Activated naive CD4-positive, alpha-beta T cell treated with anti-CD3 and anti-CD28 coated beads, Interleukin-2, amount 50 U/mL, for 72 hours (primary cell): ENCODE measurements around the gene GGT5. TPM values are rescaled to one million over a fixed set of nuclear protein-coding genes. Genes with fewer than 3 reads are reported as not detected.
"Not testable (repeated sequence)": the region's sequence is repeated elsewhere in the genome, so short reads cannot be mapped to it uniquely, and the experiment has no call there.

Source experiments
- ATAC-seq, 2 donors: fragments of 150-1000 bp; cut with Tn5 transposase; 2 replicates each; pipeline ENCODE4 v1.10.0; 2021; ENCODE audit warnings: mild to moderate bottlenecking in 2 of 2, moderate library complexity in 2 of 2
- DNase-seq, 2 donors: peaks; one replicate each; pipeline ENCODE4 v3.0.0; 2021 to 2022; ENCODE audit warnings: low spot score in 2 of 2
- H3K27ac Mint-ChIP-seq, 2 donors: one replicate each; pipeline ENCODE4 v1.8.0; 2022; ENCODE audit warnings: mild to moderate bottlenecking in 2 of 2, mixed read lengths in 2 of 2
- H3K36me3 Mint-ChIP-seq, 2 donors: one replicate each; pipeline ENCODE4 v1.8.0; 2022; ENCODE audit warnings: mixed read lengths in 2 of 2
- H3K9me3 Mint-ChIP-seq, 2 donors: one replicate each; pipeline ENCODE4 v1.8.0; 2022; ENCODE audit warnings: mixed read lengths in 2 of 2
- total RNA-seq, 2 donors: library from RNA; stranded (reverse); gene quantifications; one replicate each; pipeline ENCODE4 v1.2.3, GENCODE V29; 2022

Gene GGT5, protein sequence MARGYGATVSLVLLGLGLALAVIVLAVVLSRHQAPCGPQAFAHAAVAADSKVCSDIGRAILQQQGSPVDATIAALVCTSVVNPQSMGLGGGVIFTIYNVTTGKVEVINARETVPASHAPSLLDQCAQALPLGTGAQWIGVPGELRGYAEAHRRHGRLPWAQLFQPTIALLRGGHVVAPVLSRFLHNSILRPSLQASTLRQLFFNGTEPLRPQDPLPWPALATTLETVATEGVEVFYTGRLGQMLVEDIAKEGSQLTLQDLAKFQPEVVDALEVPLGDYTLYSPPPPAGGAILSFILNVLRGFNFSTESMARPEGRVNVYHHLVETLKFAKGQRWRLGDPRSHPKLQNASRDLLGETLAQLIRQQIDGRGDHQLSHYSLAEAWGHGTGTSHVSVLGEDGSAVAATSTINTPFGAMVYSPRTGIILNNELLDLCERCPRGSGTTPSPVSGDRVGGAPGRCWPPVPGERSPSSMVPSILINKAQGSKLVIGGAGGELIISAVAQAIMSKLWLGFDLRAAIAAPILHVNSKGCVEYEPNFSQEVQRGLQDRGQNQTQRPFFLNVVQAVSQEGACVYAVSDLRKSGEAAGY
- under 1 TPM; 0.14 to 0.54 TPM for total RNA-seq

DNA sequence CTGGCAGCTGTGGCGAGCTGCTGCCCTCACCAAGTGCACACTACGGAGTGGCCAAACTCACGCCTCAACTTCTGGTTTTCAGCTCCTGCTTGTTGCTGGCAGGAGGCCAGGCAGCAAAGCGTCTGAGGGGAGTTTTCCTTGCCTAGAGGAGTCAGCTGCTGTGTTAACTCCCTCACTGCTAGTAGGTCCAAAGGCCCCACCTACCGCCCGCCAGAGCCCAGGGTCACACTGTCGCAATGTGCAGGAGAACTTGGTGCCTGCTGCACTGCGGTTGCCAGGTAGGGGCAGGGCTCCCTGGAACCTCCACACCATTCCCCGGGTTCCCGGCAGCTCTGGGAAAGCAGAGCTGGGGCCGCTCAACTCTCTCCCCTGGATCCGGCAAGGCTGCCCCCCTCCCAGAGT is at the start of gene GGT5:
Gene GGT5, minus strand, starts transcription at position 53 of the 402 bp plus-strand sequence. CDS start 357 bp downstream, outside the sequence.
- H3K9me3 Mint-ChIP-seq, H3K36me3 Mint-ChIP-seq, DNase-seq, ATAC-seq: not testable (repeated sequence)
- peak within 1 kb of the TSS in 1 of 2 donors; percentile 48 for H3K27ac Mint-ChIP-seq

DNA sequence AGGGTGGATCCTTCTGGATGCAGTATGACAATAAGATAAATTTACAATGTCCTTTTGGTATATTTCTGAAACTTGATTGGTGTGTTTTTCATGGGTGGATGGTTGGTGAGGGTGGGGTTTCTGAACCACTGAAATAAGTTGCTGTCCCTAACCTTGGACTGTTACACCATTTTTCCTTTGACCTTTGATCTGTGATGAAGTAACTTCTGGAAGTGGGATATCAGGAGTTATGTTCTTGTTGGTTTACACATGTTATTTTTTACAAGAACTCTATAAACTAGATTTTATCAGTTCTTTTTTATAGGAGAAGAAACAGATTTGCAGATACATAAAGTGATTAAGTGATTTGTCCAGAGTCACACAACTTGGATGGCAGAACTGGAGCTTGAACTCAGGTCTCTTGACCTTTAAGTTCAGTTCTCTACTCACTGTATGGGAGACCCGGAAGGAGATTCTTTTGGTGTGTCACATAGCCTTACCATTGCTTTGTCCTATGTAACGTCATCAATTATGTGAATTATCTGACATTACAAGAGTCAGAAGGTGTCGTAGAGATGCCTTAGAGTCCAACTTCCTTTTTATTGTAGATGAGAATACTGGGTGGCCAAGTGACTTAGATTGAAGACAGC is 47.4 kb upstream of the GGT5 start:
- H3K9me3 Mint-ChIP-seq, ATAC-seq, DNase-seq, H3K27ac Mint-ChIP-seq, H3K36me3 Mint-ChIP-seq: not testable (repeated sequence)

DNA sequence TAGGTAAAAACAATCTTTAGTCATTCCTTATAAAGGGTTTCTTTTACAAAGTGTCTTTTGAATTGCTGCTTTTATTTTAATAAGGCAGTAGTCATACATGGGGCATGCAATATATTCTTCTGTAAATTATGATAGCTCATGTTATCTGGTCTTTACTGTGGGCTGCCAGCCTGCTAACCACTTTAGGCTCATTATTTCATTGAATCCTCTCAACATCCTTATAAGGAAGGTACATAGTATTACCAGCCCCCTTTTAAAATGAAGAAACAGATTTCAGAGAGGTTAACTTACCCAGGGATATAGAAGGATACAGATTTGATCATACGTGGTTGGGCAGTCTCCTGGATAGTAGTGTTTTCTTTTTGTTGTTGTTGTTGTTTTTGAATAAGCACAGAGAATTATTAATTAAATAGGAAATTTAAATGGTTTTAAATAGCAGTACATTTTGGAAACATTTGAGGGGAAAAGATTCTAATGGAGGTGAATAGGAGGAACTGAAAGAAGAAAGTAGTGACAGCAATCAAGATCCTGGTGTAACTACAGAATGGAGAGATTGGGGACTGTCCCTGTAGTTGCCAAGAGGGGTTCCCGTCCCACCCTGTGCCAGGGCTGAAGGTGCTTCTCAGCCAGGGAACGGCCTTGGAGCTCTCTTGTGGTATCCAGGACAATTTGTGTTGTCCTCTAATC is 46.8 kb upstream of the GGT5 start:
- H3K36me3 Mint-ChIP-seq, result no peaks in the 10 kb centered on the region
- ATAC-seq (no peak), DNase-seq (no peak)
- no peak overlapping the region for H3K27ac Mint-ChIP-seq
- no peaks in the 10 kb centered on the region for H3K9me3 Mint-ChIP-seq

DNA sequence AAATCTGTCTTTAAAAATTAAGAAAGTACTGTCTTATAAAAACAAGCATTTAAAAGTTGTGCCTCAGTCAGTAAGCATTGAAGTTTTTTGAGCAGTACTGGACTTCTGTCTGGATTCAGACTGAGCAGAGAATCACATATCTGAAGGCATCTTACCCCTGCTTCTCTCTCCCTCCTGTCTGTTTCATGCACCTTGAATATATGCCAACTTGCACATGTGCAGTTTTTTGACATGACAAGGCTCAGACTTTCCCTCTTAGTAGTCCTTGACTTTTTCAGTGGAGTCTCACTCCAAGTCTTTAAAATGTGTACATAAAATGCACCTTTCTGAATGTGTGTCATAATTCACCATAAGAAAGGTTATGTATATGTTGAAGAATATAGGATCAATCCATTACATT is 45.6 kb upstream of the GGT5 start:
- no peak for ATAC-seq
- no peak overlapping the region for H3K27ac Mint-ChIP-seq
- H3K36me3 Mint-ChIP-seq, result no peaks in the 10 kb centered on the region
- DNase-seq, result no peak
- no peaks in the 10 kb centered on the region for H3K9me3 Mint-ChIP-seq

DNA sequence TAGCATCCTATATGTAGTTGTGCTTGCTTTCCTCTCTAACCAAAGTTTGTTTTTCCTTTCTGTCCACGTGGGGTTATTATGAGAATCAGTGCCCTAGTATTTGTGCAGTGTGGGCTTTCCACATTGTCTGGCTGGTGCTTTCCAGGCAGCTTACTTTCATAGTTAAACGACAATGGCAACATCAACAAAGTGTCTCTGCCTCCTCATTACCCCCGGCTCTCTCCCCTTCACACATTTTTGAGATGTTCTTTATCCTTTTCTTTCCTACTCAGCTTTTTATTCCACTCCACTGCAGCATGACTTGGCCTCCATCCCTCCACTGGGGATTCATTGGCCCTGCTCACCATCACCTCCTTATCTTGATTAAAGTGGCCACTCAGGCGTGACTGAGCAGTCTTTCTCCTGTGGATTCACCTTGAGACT is 44.9 kb upstream of the GGT5 start:
- no peak overlapping the region for H3K27ac Mint-ChIP-seq
- H3K9me3 Mint-ChIP-seq, result no peaks in the 10 kb centered on the region
- no peak for ATAC-seq
- no peaks in the 10 kb centered on the region for H3K36me3 Mint-ChIP-seq
- DNase-seq, result no peak

DNA sequence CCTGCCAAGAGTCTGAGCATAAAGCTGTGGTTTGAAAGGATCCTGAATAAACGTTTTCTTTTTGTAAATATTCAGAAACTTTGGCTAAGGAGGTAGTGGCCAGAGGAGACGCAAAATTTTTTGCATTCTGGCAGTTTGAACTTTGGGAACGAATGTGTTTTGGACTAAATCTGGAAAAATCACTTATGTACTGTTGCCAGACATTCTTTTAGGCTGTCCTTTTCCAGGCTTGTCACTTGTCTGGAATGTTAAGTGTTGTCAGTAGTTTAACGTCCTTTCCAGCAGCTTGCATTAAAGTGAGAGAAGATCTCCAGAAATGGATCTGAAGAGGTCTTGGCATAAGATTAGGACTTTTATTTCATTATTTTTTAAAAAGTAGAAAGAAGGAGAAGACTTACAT is 44.2 kb upstream of the GGT5 start:
- Mint-ChIP-seq H3K36me3 (no peaks in the 10 kb centered on the region), H3K9me3 (no peaks in the 10 kb centered on the region), H3K27ac (no peak overlapping the region)
- DNase-seq (no peak), ATAC-seq (no peak)

DNA sequence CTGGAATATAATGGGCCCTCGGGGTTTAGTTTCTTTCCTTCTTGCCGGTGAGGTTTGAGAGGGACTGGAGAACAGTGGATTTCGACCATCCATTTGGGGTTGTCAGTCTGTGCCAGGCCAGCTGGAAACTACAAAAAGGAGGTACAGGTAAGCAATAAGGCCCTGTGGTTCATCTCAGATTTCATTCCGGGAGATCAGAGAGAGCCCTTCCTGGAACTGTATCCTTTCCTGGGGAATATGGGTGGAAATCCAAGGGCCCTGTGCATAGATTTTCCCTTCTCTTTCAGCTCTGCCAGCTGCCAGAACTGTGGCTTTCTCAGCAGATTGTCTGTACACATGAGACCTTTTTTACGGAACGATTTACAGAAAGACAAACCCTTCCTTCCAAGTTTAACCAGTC is 42.9 kb upstream of the GGT5 start:
- not testable (repeated sequence) for DNase-seq, H3K36me3 Mint-ChIP-seq, H3K27ac Mint-ChIP-seq, ATAC-seq, H3K9me3 Mint-ChIP-seq

DNA sequence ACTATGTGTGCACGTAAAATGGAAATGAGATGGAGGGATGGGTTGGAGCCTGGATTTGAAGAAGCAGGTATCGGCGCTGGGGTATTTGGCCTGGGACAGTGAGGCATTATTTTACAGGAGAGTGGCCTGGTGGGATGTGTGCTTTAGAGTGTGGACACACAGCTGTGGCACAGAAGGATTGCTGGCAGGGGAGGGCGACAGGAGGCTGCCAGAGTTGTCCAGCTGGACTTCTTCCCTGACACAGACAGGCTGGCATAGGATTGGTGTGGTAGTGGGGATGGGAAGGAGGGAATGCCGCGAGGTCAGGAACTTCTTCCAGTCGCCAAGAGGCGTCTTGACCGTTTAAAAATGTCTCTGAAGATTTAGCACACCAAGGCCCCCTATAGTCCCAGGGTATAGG is 42.3 kb upstream of the GGT5 start:
- not testable (repeated sequence) for ATAC-seq, H3K36me3 Mint-ChIP-seq, H3K27ac Mint-ChIP-seq

DNA sequence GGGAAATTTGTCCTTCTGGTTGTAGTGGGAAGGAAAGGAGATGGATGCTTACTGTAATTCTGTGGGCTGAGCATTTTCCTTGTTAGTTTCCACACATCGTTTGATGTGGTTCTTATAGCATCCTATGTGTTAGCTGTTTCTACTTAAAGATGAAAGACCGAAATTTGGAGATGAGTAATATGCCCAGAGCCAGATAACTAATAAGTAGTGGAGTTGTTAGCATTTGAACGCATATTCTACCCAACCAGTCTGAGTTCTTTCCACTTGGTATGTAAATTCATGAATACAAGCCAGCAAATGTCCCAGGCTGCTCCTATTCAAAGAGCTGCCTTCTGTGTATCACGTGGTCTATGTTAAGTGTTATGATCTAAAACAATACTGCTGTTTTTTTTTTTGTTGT is 40.4 kb upstream of the GGT5 start:
- ATAC-seq, result peak; percentile 89
- H3K27ac Mint-ChIP-seq, result peak overlapping the region; percentile 82 to 91
- no peaks in the 10 kb centered on the region for H3K36me3 Mint-ChIP-seq
- no peak for DNase-seq
- no peaks in the 10 kb centered on the region for H3K9me3 Mint-ChIP-seq

More for the DNA sequence above, 42.3 kb upstream of the GGT5 start:
- not testable (repeated sequence) for H3K9me3 Mint-ChIP-seq, DNase-seq

DNA sequence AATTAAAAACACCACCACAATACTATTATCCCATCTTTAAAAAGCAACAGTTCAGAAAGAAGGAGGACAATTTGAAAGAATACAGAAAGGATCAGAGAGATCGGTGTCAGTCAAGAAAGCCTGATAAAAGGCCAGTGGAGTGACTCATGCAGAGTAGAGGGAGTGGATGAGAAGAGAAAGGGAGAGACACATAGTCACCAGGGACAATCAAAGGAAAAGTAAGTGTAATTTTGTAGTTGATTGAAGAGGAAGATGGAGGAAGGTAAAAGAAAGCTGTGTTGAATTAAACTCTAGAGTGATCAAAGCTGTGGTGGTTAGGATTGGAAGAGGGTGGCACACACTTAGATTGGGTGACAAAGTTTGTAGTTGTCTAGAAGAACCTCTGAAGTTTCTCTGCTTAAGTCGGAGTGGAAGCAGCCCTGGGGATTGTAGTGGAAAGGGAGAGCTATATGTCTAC is 39.9 kb upstream of the GGT5 start:
- H3K9me3 Mint-ChIP-seq, result no peaks in the 10 kb centered on the region
- H3K27ac Mint-ChIP-seq, result peak overlapping the region; percentile 82 to 91
- peak; percentile 85 for ATAC-seq
- no peak for DNase-seq
- no peaks in the 10 kb centered on the region for H3K36me3 Mint-ChIP-seq

DNA sequence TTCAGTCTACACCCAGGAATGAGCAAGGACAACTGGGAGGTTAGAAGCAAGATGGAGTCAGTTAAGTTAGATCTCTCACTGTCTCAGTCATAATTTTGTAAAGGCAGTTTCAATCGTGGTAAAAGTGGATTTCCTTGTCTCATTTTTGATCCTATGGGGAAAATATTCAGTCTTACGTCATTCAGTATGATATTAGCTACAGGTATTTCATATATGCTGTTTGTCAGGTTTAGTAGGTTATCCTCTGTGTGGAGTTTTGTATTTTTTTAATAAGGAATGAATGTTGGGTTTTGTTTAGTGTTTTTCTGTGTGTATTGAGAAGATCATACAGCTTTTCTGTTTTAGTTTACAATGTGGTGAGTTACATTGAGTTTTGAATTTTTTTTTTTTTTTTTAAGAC is 37.5 kb upstream of the GGT5 start:
- DNase-seq (no peak), ATAC-seq (no peak)
- Mint-ChIP-seq H3K36me3 (peaks cover 1% of the 10 kb centered on the region in 2 donors), H3K27ac (no peak overlapping the region), H3K9me3 (no peaks in the 10 kb centered on the region)

DNA sequence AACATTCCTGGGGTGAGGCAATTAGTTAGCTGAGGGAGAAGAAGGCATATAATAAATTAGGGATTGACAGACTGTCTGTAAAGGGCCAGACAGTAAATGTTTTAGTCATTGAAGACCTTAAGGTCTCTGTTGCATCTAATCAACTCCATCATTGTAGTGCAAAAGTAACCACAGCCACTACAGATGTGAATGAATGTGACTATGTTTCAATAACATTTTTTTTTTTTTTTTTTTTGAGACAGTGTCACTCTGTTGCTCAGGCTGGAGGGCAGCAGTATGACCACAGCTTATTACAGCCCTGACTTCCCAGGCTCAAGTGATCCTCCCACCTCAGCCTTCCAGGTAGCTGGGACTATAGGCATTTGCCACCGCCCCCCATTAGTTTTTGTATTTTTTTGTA is 35.5 kb upstream of the GGT5 start:
- ATAC-seq, result peak in 1 of 2 donors; percentile 25
- peaks cover 10 to 11% of the 10 kb centered on the region in 2 donors for H3K36me3 Mint-ChIP-seq
- not testable (repeated sequence) for H3K9me3 Mint-ChIP-seq, DNase-seq, H3K27ac Mint-ChIP-seq

DNA sequence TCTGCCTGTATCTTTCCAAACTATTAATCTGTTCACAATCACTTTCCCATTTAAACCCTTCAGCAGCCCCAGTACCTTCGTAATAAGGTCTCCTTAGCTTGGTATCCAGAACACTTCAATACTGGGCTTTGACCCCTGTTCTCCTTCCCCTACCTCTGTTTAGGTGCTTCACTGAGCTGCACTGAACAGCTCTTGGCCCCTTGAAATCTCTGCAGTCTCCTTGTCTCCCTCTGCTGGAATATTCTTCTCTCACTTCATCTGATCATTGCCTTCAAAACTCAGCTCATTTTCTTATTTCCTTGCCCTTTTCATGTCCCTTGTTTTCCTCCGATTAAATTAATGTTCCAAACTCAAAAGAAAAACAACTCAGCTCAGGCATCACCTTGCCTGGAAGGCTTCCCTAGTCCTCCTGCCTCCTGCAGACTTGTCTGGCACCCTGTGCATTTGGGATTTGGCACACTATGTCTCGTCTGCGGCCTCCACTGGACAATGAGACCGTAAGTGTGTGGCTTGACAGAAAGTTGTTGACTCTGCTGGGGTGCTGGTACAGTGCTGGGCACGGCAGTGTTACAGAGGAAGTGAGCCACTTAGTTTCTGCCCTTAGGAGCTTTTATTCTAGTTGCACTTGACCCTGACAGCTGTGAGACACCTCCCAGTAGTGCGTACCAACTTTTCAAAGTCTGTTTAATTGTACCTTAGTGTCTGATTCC is 30.0 kb upstream of the GGT5 start:
- peaks cover 10 to 16% of the 10 kb centered on the region in 2 donors for H3K36me3 Mint-ChIP-seq
- not testable (repeated sequence) for DNase-seq, H3K27ac Mint-ChIP-seq, ATAC-seq, H3K9me3 Mint-ChIP-seq

DNA sequence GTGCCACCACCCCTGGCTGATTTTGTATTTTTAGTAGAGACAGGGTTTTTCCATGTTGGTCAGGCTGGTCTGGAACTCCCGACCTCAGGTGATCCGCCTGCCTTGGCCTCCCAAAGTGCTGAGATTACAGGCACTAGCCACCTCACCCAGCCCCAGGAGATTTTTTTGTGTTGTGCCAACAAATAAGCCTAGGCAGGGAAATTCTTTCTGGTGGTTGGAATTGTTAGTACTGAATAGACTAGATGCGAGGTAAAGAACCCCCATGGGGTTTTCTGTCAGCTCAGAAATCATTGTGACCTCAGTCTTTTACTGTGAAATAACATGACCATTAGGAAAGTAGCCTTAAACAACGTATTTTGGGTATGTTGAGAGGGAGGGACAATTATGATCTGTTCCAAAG is 29.0 kb upstream of the GGT5 start:
- DNase-seq, ATAC-seq, H3K9me3 Mint-ChIP-seq: not testable (repeated sequence)
- Mint-ChIP-seq H3K36me3 (peaks cover 10 to 16% of the 10 kb centered on the region in 2 donors), H3K27ac (peak overlapping the region in 1 of 2 donors; percentile 79)

DNA sequence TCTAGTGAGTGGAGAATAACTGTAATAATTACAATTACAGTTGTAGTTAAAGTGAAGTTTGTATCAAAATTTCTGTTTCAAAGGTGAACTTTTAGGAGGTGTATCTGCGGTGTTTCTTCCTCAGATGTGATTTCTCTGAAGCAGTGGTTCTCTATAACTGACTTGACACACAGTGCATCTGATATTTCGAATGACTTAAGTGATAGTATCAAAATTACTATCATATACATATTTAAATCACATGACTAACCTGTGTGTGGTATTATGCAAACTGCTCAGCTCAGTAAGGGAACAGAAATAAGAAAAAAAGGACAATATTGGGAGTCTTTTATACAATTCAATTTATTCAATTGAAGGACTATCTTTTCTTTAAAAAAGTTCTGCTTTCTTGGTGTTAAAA is 28.1 kb upstream of the GGT5 start:
- Mint-ChIP-seq H3K27ac (peak overlapping the region; percentile 93 to 95), H3K36me3 (peaks cover 10 to 16% of the 10 kb centered on the region in 2 donors)
- DNase-seq, H3K9me3 Mint-ChIP-seq: not testable (repeated sequence)
- peak; percentile 53 to 73 for ATAC-seq

DNA sequence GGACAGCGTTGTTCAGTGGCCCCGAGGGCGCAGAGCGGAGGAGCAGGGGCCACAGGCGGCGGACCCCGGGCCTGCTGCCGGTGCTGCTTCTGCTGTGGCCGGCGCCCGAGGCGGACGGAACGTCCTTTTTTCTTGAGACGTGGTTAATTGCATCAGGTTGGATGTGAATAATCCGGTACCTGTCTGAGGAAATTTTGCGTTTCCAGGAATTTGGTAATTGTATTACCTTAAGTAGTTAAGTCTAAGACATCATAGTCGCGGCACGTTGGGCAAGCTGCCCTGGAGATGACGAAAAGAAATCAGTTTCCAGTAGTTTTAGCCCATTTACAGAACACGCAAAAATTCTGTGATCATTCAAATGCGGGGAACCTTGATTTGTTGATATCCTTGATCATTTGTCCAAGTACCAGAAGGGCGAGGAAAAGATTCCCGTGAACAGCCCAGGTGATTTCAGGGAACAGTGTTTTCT is 26.5 kb upstream of the GGT5 start:
- ATAC-seq, result peak in 1 of 2 donors; percentile 15
- Mint-ChIP-seq H3K27ac (peak overlapping the region; percentile 93 to 95), H3K36me3 (peaks cover 0 to 6% of the 10 kb centered on the region in 2 donors), H3K9me3 (no peaks in the 10 kb centered on the region)
- no peak for DNase-seq
